ENCODE data around the gene SMG6.

The SMG6 gene

DNA sequence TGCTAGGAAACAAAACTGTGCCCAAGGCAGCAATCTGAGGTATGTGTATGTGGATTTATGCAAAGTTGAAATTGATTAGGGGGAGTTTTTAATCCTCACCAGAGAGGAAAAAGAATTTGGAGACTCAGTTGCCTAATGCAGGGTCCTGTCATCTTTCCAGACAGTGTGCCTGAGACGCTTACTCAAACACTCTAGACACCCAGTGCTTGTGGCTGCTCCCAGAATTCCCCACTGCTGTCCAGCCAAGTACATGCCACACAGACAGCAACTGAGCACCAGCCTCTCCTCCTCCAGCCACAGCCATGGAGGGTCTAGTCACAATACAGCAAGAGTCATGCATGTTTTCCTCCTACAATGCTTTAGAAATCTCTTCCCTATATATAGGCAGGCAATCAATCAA is 130.6 kb downstream of the SMG6 start:
- TF ChIP-seq CREB1 (IDR thresholded peaks at IDR 0.05; ENCODE audit: low read depth): no peak
- TF ChIP-seq EP300 (IDR thresholded peaks at IDR 0.05; ENCODE audit: borderline replicate concordance): no peak
- TF ChIP-seq FOXM1 (IDR thresholded peaks at IDR 0.05; ENCODE audit: borderline replicate concordance, low read depth): no peak
- TF ChIP-seq, protein P1, sequence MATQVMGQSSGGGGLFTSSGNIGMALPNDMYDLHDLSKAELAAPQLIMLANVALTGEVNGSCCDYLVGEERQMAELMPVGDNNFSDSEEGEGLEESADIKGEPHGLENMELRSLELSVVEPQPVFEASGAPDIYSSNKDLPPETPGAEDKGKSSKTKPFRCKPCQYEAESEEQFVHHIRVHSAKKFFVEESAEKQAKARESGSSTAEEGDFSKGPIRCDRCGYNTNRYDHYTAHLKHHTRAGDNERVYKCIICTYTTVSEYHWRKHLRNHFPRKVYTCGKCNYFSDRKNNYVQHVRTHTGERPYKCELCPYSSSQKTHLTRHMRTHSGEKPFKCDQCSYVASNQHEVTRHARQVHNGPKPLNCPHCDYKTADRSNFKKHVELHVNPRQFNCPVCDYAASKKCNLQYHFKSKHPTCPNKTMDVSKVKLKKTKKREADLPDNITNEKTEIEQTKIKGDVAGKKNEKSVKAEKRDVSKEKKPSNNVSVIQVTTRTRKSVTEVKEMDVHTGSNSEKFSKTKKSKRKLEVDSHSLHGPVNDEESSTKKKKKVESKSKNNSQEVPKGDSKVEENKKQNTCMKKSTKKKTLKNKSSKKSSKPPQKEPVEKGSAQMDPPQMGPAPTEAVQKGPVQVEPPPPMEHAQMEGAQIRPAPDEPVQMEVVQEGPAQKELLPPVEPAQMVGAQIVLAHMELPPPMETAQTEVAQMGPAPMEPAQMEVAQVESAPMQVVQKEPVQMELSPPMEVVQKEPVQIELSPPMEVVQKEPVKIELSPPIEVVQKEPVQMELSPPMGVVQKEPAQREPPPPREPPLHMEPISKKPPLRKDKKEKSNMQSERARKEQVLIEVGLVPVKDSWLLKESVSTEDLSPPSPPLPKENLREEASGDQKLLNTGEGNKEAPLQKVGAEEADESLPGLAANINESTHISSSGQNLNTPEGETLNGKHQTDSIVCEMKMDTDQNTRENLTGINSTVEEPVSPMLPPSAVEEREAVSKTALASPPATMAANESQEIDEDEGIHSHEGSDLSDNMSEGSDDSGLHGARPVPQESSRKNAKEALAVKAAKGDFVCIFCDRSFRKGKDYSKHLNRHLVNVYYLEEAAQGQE (IDR thresholded peaks at IDR 0.05; ENCODE audit: low read depth): no peak
- no peak for TF ChIP-seq TAF1 (IDR thresholded peaks at IDR 0.05; ENCODE audit: low read depth)
- TF ChIP-seq, protein P2, sequence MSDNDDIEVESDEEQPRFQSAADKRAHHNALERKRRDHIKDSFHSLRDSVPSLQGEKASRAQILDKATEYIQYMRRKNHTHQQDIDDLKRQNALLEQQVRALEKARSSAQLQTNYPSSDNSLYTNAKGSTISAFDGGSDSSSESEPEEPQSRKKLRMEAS (IDR thresholded peaks at IDR 0.05): no peak
- TF ChIP-seq ZBTB7A (IDR thresholded peaks at IDR 0.05; ENCODE audit: low read depth): no peak
- no peak for TF ChIP-seq CEBPB (IDR thresholded peaks at IDR 0.05)
- TF ChIP-seq RAD21 (IDR thresholded peaks at IDR 0.05; ENCODE audit: low read depth): no peak
- TF ChIP-seq EGR1 (IDR thresholded peaks at IDR 0.05): no peak
- no peak for TF ChIP-seq TEAD4 (IDR thresholded peaks at IDR 0.05)
- TF ChIP-seq, protein P3, sequence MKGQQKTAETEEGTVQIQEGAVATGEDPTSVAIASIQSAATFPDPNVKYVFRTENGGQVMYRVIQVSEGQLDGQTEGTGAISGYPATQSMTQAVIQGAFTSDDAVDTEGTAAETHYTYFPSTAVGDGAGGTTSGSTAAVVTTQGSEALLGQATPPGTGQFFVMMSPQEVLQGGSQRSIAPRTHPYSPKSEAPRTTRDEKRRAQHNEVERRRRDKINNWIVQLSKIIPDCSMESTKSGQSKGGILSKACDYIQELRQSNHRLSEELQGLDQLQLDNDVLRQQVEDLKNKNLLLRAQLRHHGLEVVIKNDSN (IDR thresholded peaks at IDR 0.05): no peak
- TF ChIP-seq YY1 (IDR thresholded peaks at IDR 0.05; ENCODE audit: low read depth): no peak
- no peak for TF ChIP-seq NFIC (IDR thresholded peaks at IDR 0.05)
- no peak for TF ChIP-seq TCF12 (IDR thresholded peaks at IDR 0.05; ENCODE audit: low read depth)

DNA sequence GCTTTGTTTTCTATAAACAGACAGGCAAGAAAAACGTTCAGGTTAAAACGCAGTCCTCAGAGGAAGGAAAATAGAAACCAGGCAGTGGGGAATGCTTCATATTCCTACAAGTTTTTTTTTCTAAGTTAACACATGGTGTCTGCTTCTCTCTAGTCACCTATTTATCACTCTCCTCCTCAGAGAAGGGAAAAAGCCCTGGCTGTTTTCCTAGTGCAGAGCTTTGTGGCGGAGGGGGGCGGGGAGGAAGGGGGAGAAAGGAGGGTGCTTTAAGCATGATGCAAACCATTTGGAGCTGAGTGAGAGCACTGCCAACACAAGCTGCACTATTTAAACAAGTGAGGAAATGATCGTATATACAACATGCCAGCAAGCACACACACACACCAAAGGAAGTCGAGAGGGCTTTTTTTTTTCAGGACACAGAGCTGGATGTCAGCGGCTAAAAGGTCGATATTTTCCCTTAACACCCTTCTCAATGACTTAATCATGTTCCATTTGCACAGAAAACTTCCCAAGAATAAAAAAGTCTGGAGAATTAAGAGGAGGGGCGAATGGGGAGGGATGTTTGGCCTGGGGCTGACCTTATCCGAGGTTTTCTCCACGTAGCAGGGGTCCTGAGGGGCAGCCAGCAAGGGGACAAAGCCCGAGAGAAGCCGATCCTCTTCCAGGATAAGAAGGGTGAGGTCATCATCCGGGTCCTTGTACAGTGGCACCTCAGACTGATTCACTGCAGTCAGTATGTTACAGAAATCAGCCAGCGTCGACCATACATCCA is 131.3 kb downstream of the SMG6 start:
- TF ChIP-seq, protein P3 (IDR thresholded peaks at IDR 0.05): no peak
- no peak for TF ChIP-seq EGR1 (IDR thresholded peaks at IDR 0.05)
- TF ChIP-seq, protein P1 (IDR thresholded peaks at IDR 0.05; ENCODE audit: low read depth): no peak

DNA sequence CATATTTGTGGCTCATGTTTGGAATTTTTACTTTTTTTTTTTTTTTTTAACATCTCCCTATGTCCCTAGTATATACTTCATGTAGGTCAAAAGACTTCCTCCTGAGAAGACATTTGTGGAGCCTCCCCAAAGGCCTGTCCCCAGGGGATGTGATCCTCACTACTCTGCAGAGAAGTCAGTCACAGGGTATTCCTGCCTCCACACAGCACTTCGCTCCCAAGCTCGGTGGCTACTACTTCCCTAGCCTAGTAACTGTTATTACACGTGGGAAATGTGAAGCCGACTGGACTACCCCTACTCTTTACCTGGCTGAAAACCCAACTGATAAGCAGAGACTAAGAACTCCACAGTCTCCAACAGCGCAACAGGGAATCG is 131.9 kb downstream of the SMG6 start:
- TF ChIP-seq, protein P1 (IDR thresholded peaks at IDR 0.05; ENCODE audit: low read depth): no peak
- TF ChIP-seq FOXM1 (IDR thresholded peaks at IDR 0.05; ENCODE audit: borderline replicate concordance, low read depth) (no peak), EGR1 (IDR thresholded peaks at IDR 0.05) (no peak), RAD21 (IDR thresholded peaks at IDR 0.05; ENCODE audit: low read depth) (no peak), TEAD4 (IDR thresholded peaks at IDR 0.05) (no peak), TAF1 (IDR thresholded peaks at IDR 0.05; ENCODE audit: low read depth) (no peak), TCF12 (IDR thresholded peaks at IDR 0.05; ENCODE audit: low read depth) (no peak), EP300 (IDR thresholded peaks at IDR 0.05; ENCODE audit: borderline replicate concordance) (no peak), NFIC (IDR thresholded peaks at IDR 0.05) (no peak), CREB1 (IDR thresholded peaks at IDR 0.05; ENCODE audit: low read depth) (no peak), ZBTB7A (IDR thresholded peaks at IDR 0.05; ENCODE audit: low read depth) (no peak), YY1 (IDR thresholded peaks at IDR 0.05; ENCODE audit: low read depth) (no peak), CEBPB (IDR thresholded peaks at IDR 0.05) (no peak)
- TF ChIP-seq, protein P2 (IDR thresholded peaks at IDR 0.05): no peak
- TF ChIP-seq, protein P3 (IDR thresholded peaks at IDR 0.05): no peak

DNA sequence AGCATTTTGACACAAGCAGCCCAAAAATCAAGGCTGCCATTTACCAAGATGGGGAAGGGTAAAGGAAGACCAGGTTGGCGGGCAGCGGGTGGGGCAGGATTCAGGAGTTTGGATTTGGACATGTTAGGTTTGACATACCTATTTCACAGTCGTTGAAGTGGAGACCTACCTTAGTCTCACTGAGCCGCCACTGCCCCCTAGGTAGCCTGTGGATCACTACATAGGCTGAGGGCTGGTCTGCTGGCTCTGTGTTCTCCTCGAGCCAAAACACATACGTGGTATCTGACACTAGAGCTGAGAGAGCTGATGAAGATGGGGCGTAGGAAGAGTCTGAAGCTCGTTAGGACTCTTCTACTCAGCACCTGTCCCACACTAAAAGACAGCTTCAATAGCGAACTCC is 133.6 kb downstream of the SMG6 start:
- TF ChIP-seq RAD21 (IDR thresholded peaks at IDR 0.05; ENCODE audit: low read depth): peak; percentile 55
- no peak for TF ChIP-seq FOXM1 (IDR thresholded peaks at IDR 0.05; ENCODE audit: borderline replicate concordance, low read depth)
- TF ChIP-seq, protein P3 (IDR thresholded peaks at IDR 0.05): no peak
- no peak for TF ChIP-seq CEBPB (IDR thresholded peaks at IDR 0.05)

All from Ishikawa (cell line).